SH-SY5Y (cell line): ENCODE measurements around the gene POR.

Experiments used
- GATA2 ChIP-seq: IDR thresholded peaks from 2 replicates; pipeline ENCODE4 v1.6.1; 2011; ENCODE audit warnings: mild to moderate bottlenecking, low read depth, low read length
- GATA3 ChIP-seq: IDR thresholded peaks from 2 replicates; pipeline ENCODE4 v1.6.1; 2011; ENCODE audit warnings: low read depth, mild to moderate bottlenecking, low read length, moderate library complexity

GRCh38 chr7:75916259-75916658 is 1.3 kb downstream of the POR start:
- no peak for TF ChIP-seq GATA2
- no peak for TF ChIP-seq GATA3
